Activated T-cell treated with anti-CD3 and anti-CD28 coated beads, Interleukin-2, amount 50 U/mL, for 24 hours (primary cell): ENCODE results near the gene TMEM184C.

Experiments used
- DNase-seq: peaks from one replicate; pipeline ENCODE4 v3.0.0-alpha.2; 2020
- H3K27ac Mint-ChIP-seq: 2 replicates; pipeline ENCODE4 v1.8.0; 2020; ENCODE audit warnings: mild to moderate bottlenecking, mixed read lengths
- H3K27me3 Mint-ChIP-seq: 2 replicates; pipeline ENCODE4 v1.8.0; 2020; ENCODE audit warnings: mixed read lengths
- H3K36me3 Mint-ChIP-seq: 2 replicates; pipeline ENCODE4 v1.8.0; 2020; ENCODE audit warnings: low read depth, mixed read lengths
- H3K4me1 Mint-ChIP-seq: 2 replicates; pipeline ENCODE4 v1.8.0; 2020; ENCODE audit warnings: low read depth, mixed read lengths
- H3K4me3 Mint-ChIP-seq: 2 replicates; pipeline ENCODE4 v1.8.0; 2020; ENCODE audit warnings: mild to moderate bottlenecking, moderate library complexity, mixed read lengths
- H3K9me3 Mint-ChIP-seq: 2 replicates; pipeline ENCODE4 v1.8.0; 2020; ENCODE audit warnings: mixed read lengths

The TMEM184C gene

GRCh38 chr4:147651563-147651962, 34.4 kb downstream of the TMEM184C start:
- DNase-seq, result no peak
- no peaks in the 10 kb centered on the region for H3K9me3 Mint-ChIP-seq
- H3K27me3 Mint-ChIP-seq, result no peaks in the 10 kb centered on the region
- no peak overlapping the region for H3K4me3 Mint-ChIP-seq
- peaks cover 80% of the 10 kb centered on the region for H3K36me3 Mint-ChIP-seq
- peaks cover 32% of the 10 kb centered on the region for H3K4me1 Mint-ChIP-seq
- H3K27ac Mint-ChIP-seq, result no peak overlapping the region

GRCh38 chr4:147655639-147656038, 38.4 kb downstream of the TMEM184C start:
- Mint-ChIP-seq H3K36me3 (peaks cover 83% of the 10 kb centered on the region), H3K4me3 (no peak overlapping the region), H3K9me3 (no peaks in the 10 kb centered on the region), H3K4me1 (peaks cover 8% of the 10 kb centered on the region), H3K27ac (no peak overlapping the region), H3K27me3 (no peaks in the 10 kb centered on the region)
- DNase-seq, result no peak

- Mint-ChIP-seq H3K4me1 (no peaks in the 10 kb centered on the region), H3K27ac (no peak overlapping the region), H3K9me3 (no peaks in the 10 kb centered on the region), H3K27me3 (no peaks in the 10 kb centered on the region), H3K36me3 (peaks cover 79% of the 10 kb centered on the region), H3K4me3 (no peak overlapping the region)
- no peak for DNase-seq
Measured at GRCh38 chr4:147658501-147658900, 41.3 kb downstream of the TMEM184C start.

GRCh38 chr4:147674073-147674472, 56.9 kb downstream of the TMEM184C start:
- Mint-ChIP-seq H3K4me3 (no peak overlapping the region), H3K4me1 (peaks cover 2% of the 10 kb centered on the region), H3K27me3 (no peaks in the 10 kb centered on the region), H3K9me3 (no peaks in the 10 kb centered on the region), H3K36me3 (peaks cover 60% of the 10 kb centered on the region), H3K27ac (no peak overlapping the region)
- no peak for DNase-seq

GRCh38 chr4:147674496-147674895, 57.3 kb downstream of the TMEM184C start:
- DNase-seq, result no peak
- Mint-ChIP-seq H3K27ac (no peak overlapping the region), H3K36me3 (peaks cover 63% of the 10 kb centered on the region), H3K4me1 (peaks cover 2% of the 10 kb centered on the region), H3K4me3 (no peak overlapping the region), H3K27me3 (no peaks in the 10 kb centered on the region), H3K9me3 (no peaks in the 10 kb centered on the region)

- no peak for DNase-seq
- H3K4me1 Mint-ChIP-seq, result peaks cover 19% of the 10 kb centered on the region
- H3K9me3 Mint-ChIP-seq, result no peaks in the 10 kb centered on the region
- H3K4me3 Mint-ChIP-seq, result no peak overlapping the region
- H3K36me3 Mint-ChIP-seq, result peaks cover 44% of the 10 kb centered on the region
- H3K27me3 Mint-ChIP-seq, result no peaks in the 10 kb centered on the region
- no peak overlapping the region for H3K27ac Mint-ChIP-seq
Measured at GRCh38 chr4:147678106-147678505, 60.9 kb downstream of the TMEM184C start.

- Mint-ChIP-seq H3K4me1 (peaks cover 21% of the 10 kb centered on the region), H3K36me3 (peaks cover 46% of the 10 kb centered on the region), H3K4me3 (no peak overlapping the region), H3K27ac (no peak overlapping the region), H3K9me3 (no peaks in the 10 kb centered on the region), H3K27me3 (no peaks in the 10 kb centered on the region)
- DNase-seq, result no peak
Measured at GRCh38 chr4:147678796-147679549, 61.8 kb downstream of the TMEM184C start.

- no peaks in the 10 kb centered on the region for H3K9me3 Mint-ChIP-seq
- no peak for DNase-seq
- peak overlapping the region; percentile 85 for H3K4me3 Mint-ChIP-seq
- peaks cover 34% of the 10 kb centered on the region for H3K36me3 Mint-ChIP-seq
- H3K27ac Mint-ChIP-seq, result peak overlapping the region; percentile 95
- peaks cover 12% of the 10 kb centered on the region for H3K27me3 Mint-ChIP-seq
- peaks cover 30% of the 10 kb centered on the region for H3K4me1 Mint-ChIP-seq
Measured at GRCh38 chr4:147682755-147683154, 65.6 kb downstream of the TMEM184C start.

GRCh38 chr4:147683188-147683591, 66.0 kb downstream of the TMEM184C start:
- Mint-ChIP-seq H3K27me3 (peaks cover 12% of the 10 kb centered on the region), H3K4me1 (peaks cover 30% of the 10 kb centered on the region), H3K36me3 (peaks cover 30% of the 10 kb centered on the region), H3K27ac (peak overlapping the region; percentile 95), H3K4me3 (peak overlapping the region; percentile 85), H3K9me3 (no peaks in the 10 kb centered on the region)
- DNase-seq, result no peak

- H3K9me3 Mint-ChIP-seq, result no peaks in the 10 kb centered on the region
- H3K36me3 Mint-ChIP-seq, result peaks cover 22% of the 10 kb centered on the region
- H3K27ac Mint-ChIP-seq, result peak within 1 kb of the TSS; percentile 95
- peak; percentile 93 for DNase-seq
- H3K27me3 Mint-ChIP-seq, result peaks cover 13% of the 10 kb centered on the region
- H3K4me1 Mint-ChIP-seq, result peaks cover 29% of the 10 kb centered on the region
- H3K4me3 Mint-ChIP-seq, result peak within 1 kb of the TSS; percentile 85
Measured at GRCh38 chr4:147683717-147684700, 66.8 kb downstream of the TMEM184C start, which contains the start of gene PRMT9. TSS of gene PRMT9 (minus strand) at chr4:147684163. CDS start at chr4:147683987, 176 bp downstream.

- Mint-ChIP-seq H3K36me3 (peaks cover 4% of the 10 kb centered on the region), H3K27ac (no peak overlapping the region), H3K9me3 (no peaks in the 10 kb centered on the region), H3K4me1 (peaks cover 12% of the 10 kb centered on the region), H3K4me3 (no peak overlapping the region), H3K27me3 (peaks cover 36% of the 10 kb centered on the region)
- DNase-seq, result no peak
Measured at GRCh38 chr4:147689067-147689466, 71.9 kb downstream of the TMEM184C start.

- no peaks in the 10 kb centered on the region for H3K36me3 Mint-ChIP-seq
- no peaks in the 10 kb centered on the region for H3K9me3 Mint-ChIP-seq
- peaks cover 4% of the 10 kb centered on the region for H3K4me1 Mint-ChIP-seq
- H3K27ac Mint-ChIP-seq, result no peak overlapping the region
- no peak for DNase-seq
- no peak overlapping the region for H3K4me3 Mint-ChIP-seq
- peaks cover 31% of the 10 kb centered on the region for H3K27me3 Mint-ChIP-seq
Measured at GRCh38 chr4:147691820-147692219, 74.6 kb downstream of the TMEM184C start.

- Mint-ChIP-seq H3K4me1 (peaks cover 4% of the 10 kb centered on the region), H3K27me3 (peaks cover 30% of the 10 kb centered on the region), H3K4me3 (no peak overlapping the region), H3K27ac (no peak overlapping the region), H3K9me3 (no peaks in the 10 kb centered on the region), H3K36me3 (no peaks in the 10 kb centered on the region)
- no peak for DNase-seq
Measured at GRCh38 chr4:147693218-147693617, 76.0 kb downstream of the TMEM184C start.

- Mint-ChIP-seq H3K27me3 (peaks cover 15% of the 10 kb centered on the region), H3K4me3 (no peak overlapping the region), H3K9me3 (no peaks in the 10 kb centered on the region), H3K27ac (no peak overlapping the region), H3K36me3 (no peaks in the 10 kb centered on the region), H3K4me1 (no peaks in the 10 kb centered on the region)
- DNase-seq, result no peak
Measured at GRCh38 chr4:147696866-147697265, 79.7 kb downstream of the TMEM184C start.

- no peak for DNase-seq
- Mint-ChIP-seq H3K36me3 (no peaks in the 10 kb centered on the region), H3K27ac (no peak overlapping the region), H3K4me3 (no peak overlapping the region), H3K27me3 (no peaks in the 10 kb centered on the region), H3K4me1 (peaks cover 2% of the 10 kb centered on the region), H3K9me3 (no peaks in the 10 kb centered on the region)
Measured at GRCh38 chr4:147704846-147705245, 87.6 kb downstream of the TMEM184C start.
